NCI-H1436 treated with DMSO at 0.1 percent for 48 hours (cell line): Measurements from ENCODE around the gene TICAM2.

Source experiments
- DNase-seq: peaks from one replicate; lab custom pipeline; 2025; lab: John Stamatoyannopoulos, UW

Gene TICAM2

DNA sequence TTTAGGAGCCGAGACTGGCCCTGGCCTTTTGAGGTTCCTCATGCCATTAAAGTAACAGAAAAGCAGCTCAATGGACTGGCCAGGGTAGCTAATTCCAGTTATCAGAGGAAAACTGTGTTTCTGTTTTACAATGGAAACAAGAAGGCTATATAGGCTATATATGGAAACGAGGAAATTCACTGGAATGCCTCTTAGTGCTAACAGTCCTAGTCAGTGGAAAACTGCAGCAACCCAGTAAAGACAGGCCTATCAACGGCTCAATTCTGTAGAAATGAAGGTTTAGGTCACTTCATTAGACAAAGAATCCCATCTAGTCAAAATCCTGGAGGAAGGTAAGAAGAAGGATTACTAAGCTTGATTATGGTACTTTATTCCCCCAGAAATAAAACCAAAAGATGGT, 3.2 kb upstream of the TICAM2 start:
- no peak for DNase-seq

DNA sequence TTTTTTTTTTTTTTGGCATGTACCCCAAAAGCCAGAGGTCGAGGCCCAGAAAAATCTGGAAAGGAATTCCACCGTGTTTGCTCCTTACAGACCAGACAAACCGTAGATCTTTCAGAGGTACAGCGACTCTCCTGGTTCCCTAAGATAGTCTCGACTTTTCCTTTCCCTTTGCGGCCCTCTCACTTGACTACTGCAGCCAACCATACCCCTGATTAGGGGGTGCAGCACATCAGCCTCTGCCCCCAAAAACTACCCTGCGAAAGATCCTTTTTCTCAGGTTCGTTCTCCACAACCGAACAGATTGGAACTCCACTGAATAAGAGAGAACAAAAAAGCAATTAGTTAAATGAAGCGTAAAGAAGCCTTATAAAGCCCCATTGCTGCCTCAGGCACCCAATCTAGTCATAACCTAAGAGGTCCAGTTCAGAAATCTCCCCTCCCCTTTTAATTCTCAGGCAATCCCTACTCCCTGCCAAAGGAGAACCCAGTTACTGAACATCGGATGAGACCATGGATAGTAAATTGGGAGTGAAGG, 379 bp upstream of the TICAM2 start:
- no peak for DNase-seq

DNA sequence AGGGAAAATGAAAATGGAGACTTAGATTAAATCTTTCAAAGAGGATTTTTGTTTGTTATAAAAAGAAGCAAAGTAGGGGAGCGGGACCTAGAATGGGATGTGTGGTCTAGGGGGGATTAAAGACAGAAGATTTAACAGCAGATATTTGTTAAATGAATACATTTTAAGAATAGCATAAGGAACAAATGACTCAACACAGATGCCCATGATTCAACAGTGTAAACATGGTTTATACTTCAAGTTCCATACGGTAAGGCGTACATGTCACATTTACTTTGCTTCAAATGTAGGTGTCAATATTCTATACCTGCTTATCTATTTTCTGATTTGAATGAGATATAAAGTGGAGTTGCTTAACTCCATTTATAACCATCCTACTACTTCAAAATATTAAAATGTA, 1.5 kb downstream of the TICAM2 start:
- no peak for DNase-seq

DNA sequence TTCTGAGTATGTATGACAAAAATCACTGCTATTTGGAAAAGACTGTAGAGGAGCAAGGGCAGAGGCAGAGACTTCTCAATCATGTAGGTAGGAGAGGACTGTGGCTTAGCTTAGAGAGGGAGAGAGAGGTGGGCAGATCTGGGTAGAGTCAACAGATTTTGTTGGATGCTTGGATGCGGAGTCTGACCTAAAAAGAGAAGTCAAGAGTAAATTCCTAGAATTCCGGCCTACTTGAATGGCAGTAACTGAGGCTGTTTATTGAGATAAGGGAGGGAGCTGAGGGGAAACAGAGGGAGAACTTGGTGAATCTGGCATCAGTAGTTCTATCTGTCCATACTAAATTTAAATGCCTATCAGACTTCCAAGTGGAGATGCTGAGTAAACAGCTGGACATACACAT, 2.4 kb downstream of the TICAM2 start:
- DNase-seq = no peak

DNA sequence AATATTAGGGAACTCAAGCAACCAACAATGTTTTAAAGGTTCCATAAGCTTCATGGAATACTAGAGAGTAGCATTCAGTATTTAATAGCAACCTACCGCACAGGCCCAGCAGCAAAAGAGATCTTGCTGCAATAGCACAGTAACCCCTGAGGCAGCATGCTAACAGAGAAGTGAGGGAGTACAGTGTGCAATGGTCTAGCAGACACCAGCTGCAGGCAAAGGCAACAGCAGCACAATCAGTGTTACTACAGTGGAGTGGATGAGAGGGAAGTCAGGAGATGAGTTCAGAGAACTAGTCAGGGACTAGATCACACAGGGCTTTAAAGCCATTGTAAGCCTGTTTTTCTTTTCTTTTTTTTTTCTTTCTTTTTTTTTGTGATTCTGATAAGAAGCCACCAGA, 2.8 kb downstream of the TICAM2 start:
- DNase-seq = no peak

DNA sequence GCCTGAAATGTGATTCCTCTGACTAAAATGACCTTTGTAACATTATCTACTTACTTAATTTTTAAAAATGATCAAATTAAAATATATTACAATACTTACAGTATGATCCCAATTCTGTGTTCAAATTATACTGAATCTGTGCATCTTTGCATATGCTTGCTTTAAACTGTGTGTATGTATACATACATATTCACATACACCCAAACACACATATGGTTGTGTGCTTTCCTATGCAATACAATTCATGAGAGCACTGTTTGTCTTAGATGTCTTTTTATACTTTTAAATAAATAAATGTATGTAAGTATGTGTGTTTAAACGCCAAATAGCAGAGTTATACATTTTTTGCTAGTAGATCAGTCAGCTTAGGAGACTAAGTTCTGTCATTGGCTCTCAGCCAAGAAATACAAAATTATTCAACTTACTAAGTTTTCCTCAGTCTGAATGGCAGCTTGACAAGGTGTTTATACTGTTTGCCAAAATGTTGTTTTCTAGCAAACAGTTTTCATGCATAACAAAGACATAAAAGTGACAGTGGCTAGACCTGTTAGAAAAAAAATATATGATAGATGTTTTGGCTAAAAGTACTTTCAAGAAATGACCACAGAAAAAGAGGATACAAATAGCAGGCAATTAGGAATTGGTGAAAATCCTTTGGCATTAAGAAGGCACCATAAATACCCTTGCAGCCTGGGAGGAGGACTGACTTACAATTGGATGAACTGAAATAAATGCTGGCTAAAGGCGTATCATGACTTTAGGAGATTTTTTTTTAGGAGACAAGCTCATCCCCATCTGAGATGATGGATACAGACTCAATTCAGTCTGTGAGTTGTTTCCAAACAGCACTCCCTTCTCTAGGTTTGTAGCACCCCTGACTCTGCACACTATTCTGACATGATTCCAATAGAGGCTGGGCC, 7.9 kb downstream of the TICAM2 start:
- no peak for DNase-seq

DNA sequence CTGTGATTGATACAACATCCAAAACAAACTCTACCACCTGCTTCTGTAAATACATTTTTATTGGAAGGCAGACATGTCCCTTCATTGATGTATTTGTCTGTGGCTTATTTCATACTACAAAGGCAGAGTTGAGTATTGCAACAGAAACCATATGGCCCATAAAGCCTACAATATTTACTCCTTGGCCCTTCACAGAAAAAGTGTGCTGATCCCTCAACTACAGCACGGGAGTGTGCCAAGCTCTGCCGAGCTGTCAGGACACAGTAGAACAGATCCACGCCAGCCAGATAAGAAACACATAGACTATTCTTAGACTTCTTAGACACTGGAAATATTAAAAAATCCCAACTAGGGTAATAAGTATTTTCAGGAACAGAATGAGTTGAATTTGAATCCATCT, 13.2 kb downstream of the TICAM2 start:
- DNase-seq = no peak

DNA sequence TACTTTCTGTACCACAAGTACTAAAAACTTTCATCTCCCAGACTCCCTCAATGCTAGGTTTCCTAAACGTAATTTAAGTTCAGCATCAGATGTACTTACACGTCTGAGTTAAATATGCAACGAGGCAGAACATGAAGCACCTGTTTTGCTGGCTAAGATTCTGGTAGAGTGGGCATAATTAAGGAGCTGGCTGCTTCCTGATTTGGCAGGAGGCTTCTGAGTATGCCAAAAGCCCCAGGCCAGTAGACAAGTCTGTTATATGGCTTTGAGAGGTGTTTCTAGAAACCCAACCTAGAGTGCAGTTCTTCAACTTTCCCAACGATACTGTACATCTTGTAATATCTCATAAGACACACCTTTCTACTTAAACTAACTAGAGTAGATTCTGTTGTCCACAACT, 13.6 kb downstream of the TICAM2 start:
- DNase-seq = no peak

DNA sequence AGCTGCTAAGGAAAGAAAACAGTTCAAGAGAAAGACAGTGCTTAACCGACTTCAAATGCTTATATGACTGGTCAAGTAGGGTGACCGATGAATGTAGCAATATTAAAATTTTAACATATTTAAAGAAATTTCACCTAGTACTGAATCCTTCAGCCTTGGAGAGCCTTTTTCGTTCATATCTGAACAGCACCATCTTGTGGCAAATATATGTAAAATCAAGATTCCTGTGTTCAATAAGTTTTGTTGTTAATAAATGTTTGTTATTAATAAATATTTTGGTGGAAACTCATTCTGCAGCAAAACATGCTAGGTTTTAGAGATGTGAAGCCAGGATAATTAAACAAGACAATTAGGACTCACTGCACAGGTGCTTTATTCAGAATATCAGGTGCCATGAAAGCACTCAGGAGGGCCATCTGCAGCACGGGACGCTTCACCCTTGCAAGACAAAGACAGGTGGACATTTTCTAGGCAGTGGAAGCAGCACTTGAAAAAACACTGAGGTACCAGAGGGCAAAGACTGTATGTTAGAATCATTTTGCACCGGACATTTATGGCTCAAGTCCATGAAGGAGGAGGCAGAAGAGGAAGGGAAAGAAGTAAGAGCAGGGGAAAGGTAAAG, 15.6 kb downstream of the TICAM2 start:
- DNase-seq = no peak

DNA sequence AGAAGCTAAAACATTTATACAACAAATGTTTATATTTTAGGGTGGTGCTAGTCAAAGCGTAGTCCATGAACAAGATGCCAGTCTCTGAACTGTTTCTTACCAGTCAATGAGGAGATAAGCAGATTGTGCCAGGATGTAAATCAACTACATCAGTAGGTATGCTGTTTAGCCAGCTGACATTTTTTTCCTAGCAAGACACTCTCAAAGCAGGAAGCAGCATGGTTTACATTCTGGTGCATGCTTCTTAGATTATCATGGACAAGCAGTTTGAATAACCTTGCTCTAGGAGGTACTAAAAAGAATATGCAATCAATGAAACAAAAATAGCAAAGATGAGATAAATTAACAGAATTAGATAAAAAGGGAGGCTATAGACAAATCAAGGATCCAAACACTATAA, 17.0 kb downstream of the TICAM2 start:
- DNase-seq = no peak

DNA sequence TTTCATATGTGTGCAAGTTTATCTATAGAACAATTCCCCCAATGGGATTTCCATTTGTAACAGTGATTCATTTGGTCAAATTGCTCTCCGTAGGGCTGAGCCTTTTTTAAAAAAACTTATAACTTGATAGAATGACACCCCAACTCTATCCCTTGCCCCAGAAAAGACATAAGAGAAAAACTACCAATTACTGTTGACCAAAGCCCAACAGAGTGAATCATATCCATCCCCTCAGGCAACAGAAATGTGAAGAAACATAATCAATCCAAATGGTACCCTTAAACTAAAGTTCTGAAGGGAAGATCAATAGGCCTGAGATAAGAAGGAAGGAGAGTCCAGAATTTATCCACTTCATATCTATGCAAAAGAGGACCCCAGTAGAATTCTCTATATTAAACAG, 17.8 kb downstream of the TICAM2 start:
- DNase-seq = no peak

DNA sequence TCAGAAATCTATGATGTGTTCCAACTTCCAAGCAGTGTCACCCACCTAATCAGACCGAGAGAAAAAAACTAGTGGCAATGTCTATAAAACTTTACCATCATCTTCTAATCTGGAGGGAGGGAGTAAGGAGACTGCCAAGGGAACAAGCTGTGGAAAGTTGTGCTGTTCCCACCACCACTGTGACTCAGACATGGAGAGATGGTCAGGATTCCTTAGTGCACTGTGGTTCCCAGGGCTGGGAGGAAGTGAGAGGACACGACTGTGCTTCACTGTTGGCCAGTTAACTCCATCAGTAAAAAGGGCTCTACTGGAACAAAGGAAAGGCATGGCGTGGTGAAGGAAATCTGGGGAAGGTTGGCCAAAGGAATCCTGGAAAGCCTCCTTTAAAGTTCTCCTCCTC, 18.8 kb downstream of the TICAM2 start:
- no peak for DNase-seq

DNA sequence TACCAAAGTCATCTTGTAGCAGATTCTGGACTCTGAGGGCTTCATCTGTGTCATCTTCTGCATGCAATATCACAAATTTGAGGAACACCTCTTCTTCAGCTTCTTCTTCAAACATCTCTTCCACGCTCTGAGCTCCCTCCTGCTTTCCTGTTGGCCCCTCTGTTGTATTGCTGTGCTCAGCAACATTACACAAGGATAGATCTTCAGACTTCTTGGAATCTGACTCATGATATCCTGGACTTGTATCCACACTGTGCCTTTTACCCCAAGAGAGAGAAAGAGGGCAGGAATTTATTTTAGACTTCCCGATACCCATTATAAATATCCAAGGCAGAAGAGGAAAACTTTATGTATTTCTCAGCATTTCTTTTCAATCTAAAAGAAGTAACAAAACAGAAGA, 21.3 kb downstream of the TICAM2 start:
- no peak for DNase-seq

DNA sequence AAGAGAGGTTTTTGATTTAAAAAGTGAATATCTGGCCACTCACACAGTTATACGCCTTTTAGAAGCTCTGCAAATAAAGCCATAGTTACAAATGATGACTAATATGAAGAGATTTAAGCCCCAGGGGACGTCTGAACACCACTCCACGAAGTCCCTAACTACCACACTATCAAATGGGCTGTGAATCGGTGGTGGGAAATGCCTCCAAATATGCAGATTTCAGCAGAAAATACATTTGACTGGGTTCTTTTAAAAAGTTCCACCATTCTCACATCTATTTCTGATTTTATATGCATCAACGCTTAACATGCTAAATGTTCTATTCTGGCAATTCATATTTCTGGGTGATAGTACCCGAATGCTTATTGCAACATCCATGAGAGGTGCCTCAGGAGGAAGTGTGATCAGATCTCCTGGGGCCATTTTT, 22.5 kb downstream of the TICAM2 start:
- DNase-seq = no peak

DNA sequence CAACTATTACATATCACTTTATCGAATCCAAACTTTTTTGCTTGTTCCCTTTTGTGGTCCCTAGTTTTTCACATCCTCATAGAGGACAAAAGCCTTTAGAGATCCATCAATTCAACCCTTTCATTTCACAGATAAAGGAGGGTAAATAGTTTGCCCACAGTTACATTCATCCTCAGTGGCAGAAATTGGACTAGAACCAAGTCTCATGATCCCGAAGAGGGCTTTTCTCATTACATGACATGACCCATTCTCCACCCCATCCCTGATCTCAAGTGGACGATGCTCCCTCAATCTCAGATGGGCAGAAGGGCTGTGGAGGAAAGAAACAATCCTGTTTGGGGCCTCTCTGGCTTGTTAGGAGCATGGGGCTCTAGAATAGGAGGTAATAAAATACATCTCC, 23.1 kb downstream of the TICAM2 start:
- DNase-seq = no peak

DNA sequence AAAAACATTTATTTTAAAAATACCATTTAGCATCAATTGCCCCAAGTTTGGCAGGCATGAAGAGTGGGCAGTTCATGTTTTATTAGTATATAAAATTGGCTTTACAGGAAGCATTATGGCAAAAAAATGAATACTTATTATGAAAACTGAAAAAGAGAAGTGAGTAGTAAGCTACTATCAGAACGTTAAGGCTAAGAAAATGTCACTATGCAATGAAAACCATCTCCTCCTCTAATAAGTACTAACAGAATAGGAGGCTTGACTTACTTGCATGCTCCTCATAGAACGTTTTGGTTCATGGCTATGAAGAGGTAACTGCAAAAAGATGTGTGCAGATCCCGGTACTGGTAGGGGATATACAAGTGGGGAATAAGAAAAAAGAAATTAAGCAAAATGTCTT, 23.6 kb downstream of the TICAM2 start:
- no peak for DNase-seq

DNA sequence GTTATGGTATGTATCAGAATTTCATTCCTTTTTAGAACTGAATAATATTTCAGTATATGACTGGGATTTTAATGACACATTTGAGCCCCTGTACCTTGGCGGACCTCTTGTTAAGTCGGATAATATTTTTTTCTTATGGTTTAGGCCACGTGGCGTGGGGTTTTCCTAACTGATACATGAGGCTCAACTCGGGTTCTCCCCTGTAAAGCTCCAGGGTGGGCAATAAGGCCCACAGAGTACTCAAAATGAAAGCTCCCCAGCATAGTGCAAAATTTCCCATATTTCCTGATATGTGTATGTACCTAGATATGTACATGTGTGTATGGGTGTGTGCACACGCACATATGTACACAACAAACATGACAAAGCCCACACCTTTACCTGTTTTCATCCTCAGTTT, 24.5 kb downstream of the TICAM2 start:
- DNase-seq = no peak

DNA sequence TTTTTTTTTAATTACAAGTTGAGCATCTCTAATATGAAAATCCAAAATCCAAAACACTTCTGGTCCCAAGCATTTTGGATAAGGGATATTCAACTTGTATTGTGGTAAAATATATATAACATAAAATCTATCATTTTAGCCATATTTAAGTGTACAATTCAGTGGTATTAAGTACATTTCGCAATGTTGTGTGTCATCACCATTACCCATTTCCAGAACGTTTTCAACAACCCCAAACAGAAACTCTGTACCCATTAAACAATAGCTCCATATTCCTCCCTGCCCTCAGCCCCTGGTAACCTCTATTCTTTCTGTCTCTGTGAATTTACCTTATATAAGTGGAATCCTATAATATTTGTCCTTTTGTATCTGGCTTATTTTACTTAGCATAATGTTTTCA, 24.9 kb downstream of the TICAM2 start:
- DNase-seq = no peak

DNA sequence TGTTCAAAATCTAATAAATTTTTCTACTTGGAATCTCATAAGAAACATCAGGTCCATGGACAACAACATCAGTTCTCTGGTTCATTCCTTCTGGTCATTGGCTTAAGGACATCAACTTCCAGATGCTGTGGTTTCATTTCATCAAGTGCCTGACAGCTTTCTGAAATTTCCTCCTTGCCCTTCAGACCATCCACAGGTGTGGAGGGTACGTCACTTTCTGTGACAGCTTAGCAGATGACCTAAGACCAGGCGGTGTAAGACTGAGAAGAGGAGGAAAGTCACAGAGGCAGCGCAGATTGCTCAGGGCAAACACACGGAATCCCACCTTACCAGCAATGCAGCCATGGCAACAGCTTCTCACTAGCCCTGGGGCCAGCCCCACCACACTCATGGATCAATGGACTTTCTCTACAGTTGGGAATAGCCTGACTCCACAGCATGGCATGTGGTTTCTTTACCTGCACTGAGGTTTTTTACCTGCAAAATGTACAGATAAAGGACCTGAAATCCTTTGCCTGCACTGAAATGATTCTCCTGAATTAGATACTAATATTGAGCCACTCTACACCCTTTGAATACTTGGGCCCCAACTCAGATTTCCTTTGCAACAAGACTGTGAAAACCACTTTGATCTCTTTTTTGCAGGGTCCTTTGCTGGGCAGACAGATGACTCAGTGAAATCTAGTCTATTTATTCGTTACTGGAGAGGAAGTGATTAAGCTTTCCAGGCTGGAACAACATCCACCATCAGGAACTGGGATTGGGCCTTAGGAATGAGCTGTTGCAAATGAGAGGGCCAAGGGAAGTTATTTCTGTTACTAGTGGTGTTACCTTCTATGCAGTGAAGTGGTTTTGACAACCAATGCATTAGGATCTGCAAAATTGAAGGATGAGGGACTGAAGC, 26.9 kb downstream of the TICAM2 start:
- no peak for DNase-seq

DNA sequence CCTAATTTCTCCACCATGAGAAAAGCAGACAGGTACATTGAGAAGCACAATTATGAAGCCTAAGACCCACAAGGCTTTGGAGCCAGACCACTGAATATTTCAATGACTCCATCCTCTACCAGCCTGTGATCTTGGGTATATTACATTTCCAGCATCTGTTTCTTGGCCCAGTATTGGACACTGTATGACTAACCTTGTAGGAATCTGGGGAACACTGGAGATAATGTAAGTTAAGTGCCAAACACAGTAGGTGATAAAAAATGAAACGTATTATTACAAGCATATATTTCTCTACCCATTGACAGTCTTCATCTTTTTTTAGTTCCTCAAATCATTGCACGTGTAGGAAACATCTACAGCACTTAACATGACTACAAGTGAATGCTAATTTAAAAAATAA, 29.1 kb downstream of the TICAM2 start:
- DNase-seq = no peak

DNA sequence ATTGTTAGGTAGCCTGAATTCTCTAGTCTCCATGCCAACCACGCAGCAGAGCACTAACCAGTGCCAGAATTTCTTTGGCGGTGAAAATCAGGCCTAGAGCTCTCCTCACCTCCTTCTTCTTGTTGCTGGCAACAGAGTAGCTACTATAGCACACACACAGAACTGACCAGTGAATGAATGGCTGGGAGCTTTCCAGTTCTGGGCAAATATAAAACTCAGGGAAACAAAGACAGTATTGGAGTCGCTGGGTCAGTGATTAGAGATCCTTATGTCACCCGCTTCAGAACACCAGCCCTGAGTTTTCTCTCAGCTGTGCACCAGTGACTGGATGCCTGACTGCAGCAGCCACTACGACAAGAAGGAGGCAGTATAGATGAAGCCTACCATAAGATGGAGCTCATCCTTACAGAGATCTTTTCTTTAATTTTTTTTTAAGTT, 30.8 kb downstream of the TICAM2 start:
- no peak for DNase-seq

DNA sequence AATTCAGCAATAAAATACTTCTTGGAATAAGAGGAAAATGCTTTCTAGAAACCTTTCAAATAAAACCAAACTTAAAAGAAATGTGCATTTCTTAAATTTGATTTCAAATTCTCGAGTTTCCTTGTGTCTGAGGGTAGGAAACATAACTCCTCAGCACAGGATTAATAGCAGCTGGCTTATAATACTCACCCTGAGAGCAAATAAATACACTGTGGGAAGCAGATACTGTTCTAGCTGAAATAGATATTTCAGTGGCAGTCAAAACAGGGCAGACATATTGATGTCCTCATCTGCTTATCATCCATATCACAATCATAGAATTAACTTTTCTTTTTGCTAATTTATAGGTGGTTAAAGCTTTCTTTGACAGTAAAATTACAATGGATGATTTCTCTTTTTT, 33.6 kb downstream of the TICAM2 start:
- DNase-seq = no peak
